Loucy (cell line): ENCODE results near the gene ANP32B.

ENCODE experiments used
- H2AFZ ChIP-seq: fragments of 200-600 bp; sonication (generic); 2 replicates; pipeline ENCODE4 v1.6.0; 2016; ENCODE audit warnings: antibody characterized with exemption, mild to moderate bottlenecking, low read length, moderate library complexity
- H3F3A ChIP-seq: fragments of 200-600 bp; 2 replicates; pipeline ENCODE4 v1.6.0; 2016; ENCODE audit warnings: antibody characterized with exemption, low read depth, mild to moderate bottlenecking
- H3K27me3 ChIP-seq: fragments of 200-600 bp; sonication (generic); 2 replicates; pipeline ENCODE4 v1.6.1; 2014; ENCODE audit warnings: low read length, mild to moderate bottlenecking; ENCODE audit not compliant: insufficient read depth, poor library complexity, severe bottlenecking
- H3K36me3 ChIP-seq: fragments of 200-600 bp; sonication (generic); 2 replicates; pipeline ENCODE4 v1.6.1; 2016; ENCODE audit warnings: low read length; ENCODE audit not compliant: insufficient read depth
- H3K4me1 ChIP-seq: fragments of 200-600 bp; sonication (generic); 2 replicates; pipeline ENCODE4 v1.5.1; 2014; ENCODE audit warnings: low read length, mild to moderate bottlenecking; ENCODE audit not compliant: insufficient read depth, poor library complexity, severe bottlenecking
- H3K4me2 ChIP-seq: fragments of 200-600 bp; sonication (generic); 2 replicates; pipeline ENCODE4 v1.6.0; 2014; ENCODE audit warnings: antibody characterized with exemption, low read length, low read depth, mild to moderate bottlenecking; ENCODE audit not compliant: poor library complexity, severe bottlenecking
- H3K4me3 ChIP-seq: fragments of 200-600 bp; sonication (generic); 2 replicates; pipeline ENCODE4 v1.5.1; 2014; ENCODE audit warnings: low read length, mild to moderate bottlenecking, mixed read lengths; ENCODE audit not compliant: poor library complexity, severe bottlenecking
- H3K79me2 ChIP-seq: fragments of 200-600 bp; sonication (generic); 2 replicates; pipeline ENCODE4 v1.6.1; 2014; ENCODE audit warnings: low read length; ENCODE audit not compliant: insufficient read depth
- H3K9ac ChIP-seq: fragments of 200-600 bp; sonication (generic); 2 replicates; pipeline ENCODE4 v1.6.0; 2014; ENCODE audit warnings: mild to moderate bottlenecking, low read depth, low read length, moderate library complexity; ENCODE audit not compliant: poor library complexity, severe bottlenecking
- H3K9me2 ChIP-seq: fragments of 200-600 bp; sonication (generic); replicated peaks from 2 replicates; pipeline ENCODE4 v1.6.1; 2016; ENCODE audit warnings: low read depth, low read length, mixed read lengths
- H3K9me3 ChIP-seq: fragments of 200-600 bp; sonication (generic); 2 replicates; pipeline ENCODE4 v1.6.1; 2014; ENCODE audit warnings: mild to moderate bottlenecking, antibody characterized with exemption, low read length, low read depth; ENCODE audit not compliant: insufficient read depth
- H4K20me1 ChIP-seq: fragments of 200-600 bp; sonication (generic); 2 replicates; pipeline ENCODE4 v1.6.0; 2014; ENCODE audit warnings: antibody characterized with exemption, low read length, mild to moderate bottlenecking; ENCODE audit not compliant: insufficient read depth, poor library complexity, severe bottlenecking
- CTCF ChIP-seq: fragments of 200-600 bp; sonication (generic); conservative IDR thresholded peaks from 2 replicates; pipeline ENCODE4 v1.5.1; 2014; ENCODE audit warnings: mild to moderate bottlenecking, antibody characterized with exemption, low read length
- EZH2phosphoT487 ChIP-seq: fragments of 200-600 bp; IDR thresholded peaks from 2 replicates; pipeline ENCODE4 v1.6.1; 2018; ENCODE audit warnings: antibody characterized with exemption, mild to moderate bottlenecking, moderate library complexity, borderline replicate concordance

The ANP32B gene

GRCh38 chr9:98006127-98006796 lies 23.1 kb downstream of the ANP32B start:
- Histone ChIP-seq H2AFZ (no peak overlapping the region), H3K4me3 (no peak overlapping the region), H3K79me2 (peaks cover 79% of the 10 kb centered on the region), H3K4me1 (no peaks in the 10 kb centered on the region), H3K27me3 (no peaks in the 10 kb centered on the region), H3K9me3 (no peaks in the 10 kb centered on the region), H4K20me1 (peaks cover 65% of the 10 kb centered on the region), H3K4me2 (no peak overlapping the region), H3K9ac (no peak overlapping the region), H3F3A (no peaks in the 10 kb centered on the region), H3K9me2 (no peaks in the 10 kb centered on the region), H3K36me3 (peaks cover 100% of the 10 kb centered on the region)
- TF ChIP-seq CTCF (no peak), EZH2phosphoT487 (no peak)

GRCh38 chr9:98007251-98007928 lies 24.2 kb downstream of the ANP32B start:
- Histone ChIP-seq H3K4me3 (no peak overlapping the region), H3K9ac (no peak overlapping the region), H3K36me3 (peaks cover 100% of the 10 kb centered on the region), H3F3A (no peaks in the 10 kb centered on the region), H2AFZ (no peak overlapping the region), H3K27me3 (no peaks in the 10 kb centered on the region), H3K79me2 (peaks cover 68% of the 10 kb centered on the region), H3K9me2 (no peaks in the 10 kb centered on the region), H3K4me1 (no peaks in the 10 kb centered on the region), H4K20me1 (peaks cover 55% of the 10 kb centered on the region), H3K4me2 (no peak overlapping the region), H3K9me3 (no peaks in the 10 kb centered on the region)
- TF ChIP-seq EZH2phosphoT487 (no peak), CTCF (no peak)

- Histone ChIP-seq H3K9me2 (no peaks in the 10 kb centered on the region), H3K36me3 (peaks cover 100% of the 10 kb centered on the region), H3K9me3 (no peaks in the 10 kb centered on the region), H3K4me2 (no peak overlapping the region), H3K4me1 (no peaks in the 10 kb centered on the region), H3K4me3 (no peak overlapping the region), H4K20me1 (peaks cover 41% of the 10 kb centered on the region), H3F3A (no peaks in the 10 kb centered on the region), H3K9ac (no peak overlapping the region), H3K79me2 (peaks cover 54% of the 10 kb centered on the region; the same call in 1 of the 2 replicates), H2AFZ (no peak overlapping the region), H3K27me3 (no peaks in the 10 kb centered on the region)
- no peak for TF ChIP-seq EZH2phosphoT487
- no peak for TF ChIP-seq CTCF
These were observed 25.6 kb downstream of the ANP32B start for GRCh38 chr9:98008764-98009163.
